Omental fat pad (tissue), 4 donors: ENCODE measurements around the gene ADAM12. TPM values are rescaled to one million over a fixed set of nuclear protein-coding genes. Genes with fewer than 3 reads are reported as not detected.

Experiments
- ATAC-seq: fragments of 150-250 bp; one replicate; pipeline ENCODE4 v1.9.1; 2016; ENCODE audit warnings: mild to moderate bottlenecking, moderate library complexity; ENCODE audit not compliant: low FRiP score
- DNase-seq: peaks from one replicate; pipeline ENCODE4 v3.0.0-alpha.2; 2019; ENCODE audit warnings: low spot score
- CTCF ChIP-seq, 3 donors: fragments of 450-650 bp; IDR thresholded peaks; one replicate each; pipeline ENCODE4 v1.5.1; 2016 to 2017; ENCODE audit warnings: antibody characterized with exemption in 3 of 3, mild to moderate bottlenecking in 3 of 3, moderate library complexity in 2 of 3
- total RNA-seq, 4 donors: library from RNA; depleted of rRNA; stranded (reverse); fragments of >200 nt; gene quantifications; one replicate each; pipeline ENCODE4 v1.1.0, GENCODE V29; 2016

Gene ADAM12
- total RNA-seq, 4 donors from 2014 or later = 4.9 to 24.4 (median 10.9) TPM

DNA sequence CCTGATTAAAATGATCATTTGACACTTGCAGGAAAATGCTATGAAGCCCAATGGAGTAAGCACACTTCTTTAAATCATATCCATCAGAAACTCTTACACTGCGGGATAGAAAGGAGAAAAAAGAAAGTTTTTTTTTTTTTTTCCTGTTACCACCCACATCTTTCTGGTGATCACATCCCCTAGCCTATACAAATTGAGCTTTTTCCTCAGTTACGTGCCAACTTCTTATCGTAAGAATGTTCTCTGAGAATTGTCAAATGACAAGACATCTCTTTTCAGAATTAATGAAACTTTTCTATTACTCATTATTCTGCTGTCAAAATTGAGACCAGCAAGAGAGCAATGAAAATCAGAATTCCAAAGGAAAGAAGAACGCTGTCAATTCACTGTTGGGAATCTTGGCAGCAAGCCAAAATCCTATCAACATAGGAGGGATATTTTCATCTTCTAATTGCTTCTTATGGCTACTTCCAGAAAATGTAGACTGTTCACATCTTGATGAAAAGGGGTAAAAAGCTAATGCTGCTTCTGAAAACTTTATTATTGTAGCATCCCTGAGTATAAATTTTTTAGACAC lies 179.5 kb downstream of the ADAM12 start:
- no peak for ATAC-seq

GRCh38 chr10:126207851-126208250 lies 180.4 kb downstream of the ADAM12 start:
- ATAC-seq (no peak), DNase-seq (no peak)
- no peak for TF ChIP-seq CTCF (IDR thresholded peaks at IDR 0.05)

More for the DNA sequence above, 179.5 kb downstream of the ADAM12 start:
- no peak for TF ChIP-seq CTCF (IDR thresholded peaks at IDR 0.05)
- DNase-seq = no peak

- DNase-seq (no peak), ATAC-seq (no peak)
- TF ChIP-seq CTCF (IDR thresholded peaks at IDR 0.05) = no peak
These were observed 180.9 kb downstream of the ADAM12 start for GRCh38 chr10:126207313-126207771.

- DNase-seq (no peak), ATAC-seq (no peak)
These were observed 182.6 kb downstream of the ADAM12 start for GRCh38 chr10:126205486-126206205.

GRCh38 chr10:126204320-126204719 lies 184.0 kb downstream of the ADAM12 start:
- no peak for TF ChIP-seq CTCF (IDR thresholded peaks at IDR 0.05)
- ATAC-seq (no peak), DNase-seq (no peak)

More at GRCh38 chr10:126205486-126206205, 182.6 kb downstream of the ADAM12 start:
- no peak for TF ChIP-seq CTCF (IDR thresholded peaks at IDR 0.05)

DNA sequence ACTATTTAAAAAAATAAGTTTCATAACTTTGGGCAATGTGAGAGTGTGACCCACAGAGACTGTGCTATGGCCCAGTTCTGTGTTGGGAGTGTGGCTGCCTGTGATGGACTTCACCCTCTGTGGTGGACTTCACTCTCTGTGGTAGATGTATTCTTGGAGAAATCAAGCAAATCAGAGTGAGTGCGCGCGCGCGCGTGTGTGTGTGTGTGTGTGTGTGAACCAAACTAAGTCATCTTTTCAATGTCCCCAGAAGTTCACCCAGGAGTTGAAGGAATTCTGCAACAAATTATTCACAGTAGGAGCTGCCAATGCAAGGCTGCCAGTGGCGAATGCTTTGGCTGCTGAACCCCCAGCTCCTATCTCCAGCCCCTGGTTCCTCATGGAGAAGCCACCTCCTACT lies 184.5 kb downstream of the ADAM12 start:
- ATAC-seq (no peak), DNase-seq (no peak)
- no peak for TF ChIP-seq CTCF (IDR thresholded peaks at IDR 0.05)

DNA sequence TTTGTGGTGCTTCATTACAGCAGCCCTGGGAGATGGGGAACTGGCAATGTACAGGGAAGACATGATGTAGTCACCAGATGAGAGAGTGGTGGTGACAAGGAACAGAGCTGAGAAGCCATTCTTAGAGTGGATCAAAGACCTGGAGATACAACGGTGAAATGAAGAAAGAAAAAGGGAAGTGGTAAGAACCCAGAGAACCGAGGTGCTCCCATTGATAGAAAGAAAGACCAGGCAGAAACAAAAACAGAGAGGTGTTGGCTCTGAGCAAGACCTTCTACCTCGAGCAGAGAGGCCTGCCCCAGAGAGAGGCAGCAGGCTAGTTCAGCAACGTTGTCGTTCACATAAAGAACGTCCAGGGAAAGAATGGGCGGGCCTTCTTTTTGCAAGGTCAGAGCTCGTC lies 186.7 kb downstream of the ADAM12 start:
- TF ChIP-seq CTCF (IDR thresholded peaks at IDR 0.05) = no peak
- ATAC-seq (no peak), DNase-seq (no peak)
